Measurements from ENCODE around the gene TACC3.
"Not testable (repeated sequence)": the region's sequence is repeated elsewhere in the genome, so short reads cannot be mapped to it uniquely, and the experiment has no call there.

The TACC3 gene

GRCh38 chr4:1721003-1721665 lies at the start of gene TACC3, which contains the start of gene TMEM129:
Gene TACC3 (plus strand): TSS chr4:1721521. CDS start chr4:1723422, 1,901 bp downstream.
Gene TMEM129 (minus strand): TSS chr4:1721323. CDS start chr4:1720837, 486 bp downstream.
- peak; percentile 96 for DNase-seq

GRCh38 chr4:1673671-1674070 lies 47.6 kb upstream of the TACC3 start:
- DNase-seq, result no peak

- DNase-seq, result no peak
These were observed 46.6 kb upstream of the TACC3 start for GRCh38 chr4:1674682-1675081.

GRCh38 chr4:1675136-1675801 lies 46.1 kb upstream of the TACC3 start:
- DNase-seq, result no peak

- DNase-seq, result no peak
These were observed 45.6 kb upstream of the TACC3 start for GRCh38 chr4:1675802-1676137.

GRCh38 chr4:1676605-1677525 lies 44.5 kb upstream of the TACC3 start:
- DNase-seq, result no peak

GRCh38 chr4:1678244-1678643 lies 43.1 kb upstream of the TACC3 start:
- no peak for DNase-seq

GRCh38 chr4:1682860-1683259 lies 38.5 kb upstream of the TACC3 start:
- no peak for DNase-seq

- peak; percentile 7 for DNase-seq
These were observed 38.0 kb upstream of the TACC3 start for GRCh38 chr4:1683261-1683735.

- peak; percentile 93 for DNase-seq
These were observed 37.4 kb upstream of the TACC3 start, which contains the start of gene FAM53A for GRCh38 chr4:1683736-1684505. Gene FAM53A (minus strand): TSS chr4:1684313. CDS start chr4:1668741, 15,572 bp downstream.

- no peak for DNase-seq
These were observed 36.7 kb upstream of the TACC3 start for GRCh38 chr4:1684506-1685234.

GRCh38 chr4:1685235-1686150 lies 35.8 kb upstream of the TACC3 start:
- no peak for DNase-seq

GRCh38 chr4:1686440-1687036 lies 34.8 kb upstream of the TACC3 start:
- DNase-seq, result no peak

- DNase-seq, result no peak
These were observed 30.6 kb upstream of the TACC3 start for GRCh38 chr4:1690698-1691097.

- DNase-seq, result no peak
These were observed 29.5 kb upstream of the TACC3 start for GRCh38 chr4:1691737-1692373.

- DNase-seq, result peak; percentile 83
These were observed 28.0 kb upstream of the TACC3 start for GRCh38 chr4:1693131-1693896.

- no peak for DNase-seq
These were observed 25.4 kb upstream of the TACC3 start for GRCh38 chr4:1695913-1696312.

GRCh38 chr4:1701671-1702070 lies 19.6 kb upstream of the TACC3 start:
- not testable (repeated sequence) for DNase-seq

GRCh38 chr4:1703867-1704266 lies 17.5 kb upstream of the TACC3 start:
- DNase-seq, result no peak
